ENCODE results near the gene FRMD4A. TPM values are rescaled to one million over a fixed set of nuclear protein-coding genes. Genes with fewer than 3 reads are reported as not detected.

FRMD4A gene
- total and polyA plus RNA-seq, 2 experiments from 2014 or later = 5.4 to 10.3 TPM

GRCh38 chr10:13774303-13774893 lies 556.3 kb downstream of the FRMD4A start:
- H2AFZ ChIP-seq = no peak overlapping the region
- no peak overlapping the region for H3K4me3 ChIP-seq
- no peaks in the 10 kb centered on the region for H3K4me1 ChIP-seq (ENCODE audit: insufficient read depth)
- no peak for DNase-seq (ENCODE audit: low spot score)
- no peaks in the 10 kb centered on the region for H3K79me2 ChIP-seq
- TF ChIP-seq EZH2phosphoT487 (IDR thresholded peaks at IDR 0.05; ENCODE audit: low read depth, severe bottlenecking, unreplicated experiment) (no peak), EZH2 (IDR thresholded peaks at IDR 0.05; ENCODE audit: borderline replicate concordance) (no peak)
- TF ChIP-seq, protein P1, sequence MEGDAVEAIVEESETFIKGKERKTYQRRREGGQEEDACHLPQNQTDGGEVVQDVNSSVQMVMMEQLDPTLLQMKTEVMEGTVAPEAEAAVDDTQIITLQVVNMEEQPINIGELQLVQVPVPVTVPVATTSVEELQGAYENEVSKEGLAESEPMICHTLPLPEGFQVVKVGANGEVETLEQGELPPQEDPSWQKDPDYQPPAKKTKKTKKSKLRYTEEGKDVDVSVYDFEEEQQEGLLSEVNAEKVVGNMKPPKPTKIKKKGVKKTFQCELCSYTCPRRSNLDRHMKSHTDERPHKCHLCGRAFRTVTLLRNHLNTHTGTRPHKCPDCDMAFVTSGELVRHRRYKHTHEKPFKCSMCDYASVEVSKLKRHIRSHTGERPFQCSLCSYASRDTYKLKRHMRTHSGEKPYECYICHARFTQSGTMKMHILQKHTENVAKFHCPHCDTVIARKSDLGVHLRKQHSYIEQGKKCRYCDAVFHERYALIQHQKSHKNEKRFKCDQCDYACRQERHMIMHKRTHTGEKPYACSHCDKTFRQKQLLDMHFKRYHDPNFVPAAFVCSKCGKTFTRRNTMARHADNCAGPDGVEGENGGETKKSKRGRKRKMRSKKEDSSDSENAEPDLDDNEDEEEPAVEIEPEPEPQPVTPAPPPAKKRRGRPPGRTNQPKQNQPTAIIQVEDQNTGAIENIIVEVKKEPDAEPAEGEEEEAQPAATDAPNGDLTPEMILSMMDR (IDR thresholded peaks at IDR 0.05; ENCODE audit: poor library complexity) = no peak
- no peaks in the 10 kb centered on the region for H4K20me1 ChIP-seq (ENCODE audit: insufficient read depth, poor library complexity, severe bottlenecking)
- WGBS (ENCODE audit: low lambda C conversion rate, missing lambda C conversion rate) = 82% methylated on average over 9 of the region's 9 CpGs
- no peaks in the 10 kb centered on the region for H3K36me3 ChIP-seq (replicated peaks; ENCODE audit: insufficient read depth, low read depth)
- no peak overlapping the region for H3K27ac ChIP-seq
- H3K9me2 ChIP-seq (replicated peaks; ENCODE audit: insufficient read depth) = no peaks in the 10 kb centered on the region
- H3K27me3 ChIP-seq = no peaks in the 10 kb centered on the region
- no peaks in the 10 kb centered on the region for H3K9me3 ChIP-seq (ENCODE audit: low read depth)
- no peak overlapping the region for H3K4me2 ChIP-seq

GRCh38 chr10:13773496-13774170 lies 557.1 kb downstream of the FRMD4A start:
- DNase-seq (ENCODE audit: low spot score) = no peak
- Histone ChIP-seq H3K79me2 (no peaks in the 10 kb centered on the region), H3K36me3 (replicated peaks; ENCODE audit: insufficient read depth, low read depth) (no peaks in the 10 kb centered on the region), H3K27ac (no peak overlapping the region), H4K20me1 (ENCODE audit: insufficient read depth, poor library complexity, severe bottlenecking) (no peaks in the 10 kb centered on the region), H3K4me3 (no peak overlapping the region), H3K9me2 (replicated peaks; ENCODE audit: insufficient read depth) (no peaks in the 10 kb centered on the region), H3K4me1 (ENCODE audit: insufficient read depth) (no peaks in the 10 kb centered on the region), H2AFZ (no peak overlapping the region), H3K9me3 (ENCODE audit: low read depth) (no peaks in the 10 kb centered on the region), H3K27me3 (no peaks in the 10 kb centered on the region), H3K4me2 (no peak overlapping the region)
- 94% methylated on average over 13 of the region's 13 CpGs for WGBS (ENCODE audit: low lambda C conversion rate, missing lambda C conversion rate)
- TF ChIP-seq EZH2 (IDR thresholded peaks at IDR 0.05; ENCODE audit: borderline replicate concordance) (no peak), EZH2phosphoT487 (IDR thresholded peaks at IDR 0.05; ENCODE audit: low read depth, severe bottlenecking, unreplicated experiment) (no peak)
- TF ChIP-seq, protein P1 (IDR thresholded peaks at IDR 0.05; ENCODE audit: poor library complexity) = no peak

GRCh38 chr10:13773043-13773442 lies 557.7 kb downstream of the FRMD4A start:
- Histone ChIP-seq H3K79me2 (no peaks in the 10 kb centered on the region), H3K36me3 (replicated peaks; ENCODE audit: insufficient read depth, low read depth) (no peaks in the 10 kb centered on the region), H3K27me3 (no peaks in the 10 kb centered on the region), H4K20me1 (ENCODE audit: insufficient read depth, poor library complexity, severe bottlenecking) (no peaks in the 10 kb centered on the region), H3K27ac (no peak overlapping the region), H3K9me3 (ENCODE audit: low read depth) (no peaks in the 10 kb centered on the region), H2AFZ (no peak overlapping the region), H3K9me2 (replicated peaks; ENCODE audit: insufficient read depth) (no peaks in the 10 kb centered on the region), H3K4me2 (no peak overlapping the region), H3K4me1 (ENCODE audit: insufficient read depth) (no peaks in the 10 kb centered on the region), H3K4me3 (no peak overlapping the region)
- WGBS (ENCODE audit: low lambda C conversion rate, missing lambda C conversion rate) = 80% methylated on average over 8 of the region's 8 CpGs
- peak; percentile 29 for DNase-seq (ENCODE audit: low spot score)
- no peak for TF ChIP-seq EZH2phosphoT487 (IDR thresholded peaks at IDR 0.05; ENCODE audit: low read depth, severe bottlenecking, unreplicated experiment)
- no peak for TF ChIP-seq EZH2 (IDR thresholded peaks at IDR 0.05; ENCODE audit: borderline replicate concordance)
- TF ChIP-seq, protein P1 (IDR thresholded peaks at IDR 0.05; ENCODE audit: poor library complexity) = no peak

All from hepatocyte (in vitro differentiated cells).